ENCODE data around the gene SCFD1.

DNA sequence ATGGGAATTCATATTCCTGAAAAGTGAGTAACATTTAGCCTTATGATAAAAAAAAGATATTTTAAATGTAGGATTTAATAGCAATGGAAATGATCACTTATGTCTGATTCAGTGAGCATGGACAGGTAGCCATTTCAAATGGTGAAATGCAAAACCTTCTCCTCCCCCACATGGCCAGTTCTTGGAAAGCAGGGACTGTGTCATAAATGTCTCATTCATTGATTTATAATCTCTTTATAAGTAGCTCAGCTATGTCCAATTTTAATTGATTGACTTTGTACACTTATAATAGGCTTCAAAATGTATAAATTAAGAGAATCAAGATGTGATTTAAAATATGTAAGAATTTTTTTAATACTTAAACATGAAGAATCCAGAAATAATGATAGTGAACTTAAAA lies 24.6 kb upstream of the SCFD1 start:
- TF ChIP-seq, protein P1, sequence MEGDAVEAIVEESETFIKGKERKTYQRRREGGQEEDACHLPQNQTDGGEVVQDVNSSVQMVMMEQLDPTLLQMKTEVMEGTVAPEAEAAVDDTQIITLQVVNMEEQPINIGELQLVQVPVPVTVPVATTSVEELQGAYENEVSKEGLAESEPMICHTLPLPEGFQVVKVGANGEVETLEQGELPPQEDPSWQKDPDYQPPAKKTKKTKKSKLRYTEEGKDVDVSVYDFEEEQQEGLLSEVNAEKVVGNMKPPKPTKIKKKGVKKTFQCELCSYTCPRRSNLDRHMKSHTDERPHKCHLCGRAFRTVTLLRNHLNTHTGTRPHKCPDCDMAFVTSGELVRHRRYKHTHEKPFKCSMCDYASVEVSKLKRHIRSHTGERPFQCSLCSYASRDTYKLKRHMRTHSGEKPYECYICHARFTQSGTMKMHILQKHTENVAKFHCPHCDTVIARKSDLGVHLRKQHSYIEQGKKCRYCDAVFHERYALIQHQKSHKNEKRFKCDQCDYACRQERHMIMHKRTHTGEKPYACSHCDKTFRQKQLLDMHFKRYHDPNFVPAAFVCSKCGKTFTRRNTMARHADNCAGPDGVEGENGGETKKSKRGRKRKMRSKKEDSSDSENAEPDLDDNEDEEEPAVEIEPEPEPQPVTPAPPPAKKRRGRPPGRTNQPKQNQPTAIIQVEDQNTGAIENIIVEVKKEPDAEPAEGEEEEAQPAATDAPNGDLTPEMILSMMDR (conservative IDR thresholded peaks at IDR 0.05): no peak
- no peak for TF ChIP-seq EZH2 (IDR thresholded peaks at IDR 0.05; ENCODE audit: low read depth)
